Left lobe of liver (tissue), 2 donors: Measurements from ENCODE around the gene PSMA2. TPM values are rescaled to one million over a fixed set of nuclear protein-coding genes. Genes with fewer than 3 reads are reported as not detected.
"Not testable (repeated sequence)": the region's sequence is repeated elsewhere in the genome, so short reads cannot be mapped to it uniquely, and the experiment has no call there.

Source experiments
- ATAC-seq: fragments of 200-7000 bp; cut with Tn5 transposase; one replicate; pipeline ENCODE4 v1.9.1; 2020; ENCODE audit warnings: mild to moderate bottlenecking, moderate library complexity
- DNase-seq: peaks from one replicate; pipeline ENCODE4 v3.0.0-alpha.2; 2020; ENCODE audit warnings: low spot score
- total RNA-seq: library from RNA; stranded (reverse); gene quantifications from one replicate; pipeline ENCODE4 v1.2.1, GENCODE V29; 2021
- donor health status: DM: no; HTN: no; CAD: no; lungs with moderate emphysema.
- donor health status: DM: no; HTN: yes; CAD: no.

PSMA2 gene
- total RNA-seq, 1 donor from 2014 or later: 59.7 TPM

GRCh38 chr7:42910306-42910705 lies 21.7 kb downstream of the PSMA2 start:
- no peak for DNase-seq
- no peak for ATAC-seq

- ATAC-seq (no peak), DNase-seq (no peak)
These were observed 24.7 kb downstream of the PSMA2 start for GRCh38 chr7:42907316-42907715.

GRCh38 chr7:42906181-42906580 lies 25.8 kb downstream of the PSMA2 start:
- DNase-seq (no peak), ATAC-seq (no peak)

GRCh38 chr7:42902331-42902730 lies 29.6 kb downstream of the PSMA2 start:
- DNase-seq: no peak
- no peak for ATAC-seq

- no peak for ATAC-seq
- DNase-seq: no peak
These were observed 31.1 kb downstream of the PSMA2 start for GRCh38 chr7:42900842-42901241.

- ATAC-seq (no peak), DNase-seq (no peak)
These were observed 38.4 kb downstream of the PSMA2 start for GRCh38 chr7:42893346-42894240.

- ATAC-seq: no peak
- no peak for DNase-seq
These were observed 45.0 kb downstream of the PSMA2 start for GRCh38 chr7:42886893-42887505.

GRCh38 chr7:42886129-42886528 lies 45.8 kb downstream of the PSMA2 start:
- ATAC-seq: no peak

GRCh38 chr7:42885183-42885582 lies 46.8 kb downstream of the PSMA2 start:
- not testable (repeated sequence) for ATAC-seq, DNase-seq

More at GRCh38 chr7:42886129-42886528, 45.8 kb downstream of the PSMA2 start:
- DNase-seq: no peak

GRCh38 chr7:42883950-42884349 lies 48.0 kb downstream of the PSMA2 start:
- no peak for ATAC-seq
- DNase-seq: no peak

- DNase-seq (no peak), ATAC-seq (no peak)
These were observed 51.6 kb downstream of the PSMA2 start for GRCh38 chr7:42880392-42880791.

- DNase-seq: no peak
- ATAC-seq: no peak
These were observed 53.7 kb downstream of the PSMA2 start for GRCh38 chr7:42878303-42878702.

- DNase-seq: no peak
- no peak for ATAC-seq
These were observed 54.1 kb downstream of the PSMA2 start for GRCh38 chr7:42877862-42878261.

- DNase-seq (no peak), ATAC-seq (peak; percentile 100)
These were observed 55.5 kb downstream of the PSMA2 start for GRCh38 chr7:42876182-42877068.

GRCh38 chr7:42869131-42870020 lies 62.6 kb downstream of the PSMA2 start:
- DNase-seq: no peak
- no peak for ATAC-seq

GRCh38 chr7:42868480-42868879 lies 63.5 kb downstream of the PSMA2 start:
- ATAC-seq: no peak
- DNase-seq: no peak
